DMS 273 treated with DMSO at 0.1 percent for 48 hours (cell line): ENCODE data around the gene ITSN1.

Source experiments
- DNase-seq: peaks from one replicate; lab custom pipeline; 2025; lab: John Stamatoyannopoulos, UW

The ITSN1 gene

GRCh38 chr21:33813832-33814365, 171.6 kb downstream of the ITSN1 start:
- no peak for DNase-seq

- DNase-seq = no peak
These were observed 172.9 kb downstream of the ITSN1 start for GRCh38 chr21:33815143-33815707.

GRCh38 chr21:33816174-33816573, 173.9 kb downstream of the ITSN1 start:
- DNase-seq = no peak

GRCh38 chr21:33817138-33817537, 174.8 kb downstream of the ITSN1 start:
- DNase-seq = no peak

GRCh38 chr21:33817663-33818451, 175.6 kb downstream of the ITSN1 start:
- no peak for DNase-seq

GRCh38 chr21:33820230-33820770, 178.0 kb downstream of the ITSN1 start:
- DNase-seq = no peak

GRCh38 chr21:33820798-33821197, 178.5 kb downstream of the ITSN1 start:
- no peak for DNase-seq

GRCh38 chr21:33821503-33822322, 179.4 kb downstream of the ITSN1 start:
- no peak for DNase-seq

GRCh38 chr21:33824156-33824941, 182.0 kb downstream of the ITSN1 start:
- DNase-seq = no peak

- no peak for DNase-seq
These were observed 183.1 kb downstream of the ITSN1 start for GRCh38 chr21:33825419-33825818.

GRCh38 chr21:33825915-33826314, 183.6 kb downstream of the ITSN1 start:
- DNase-seq = no peak

- DNase-seq = no peak
These were observed 185.8 kb downstream of the ITSN1 start for GRCh38 chr21:33828083-33828482.

- DNase-seq = no peak
These were observed 186.3 kb downstream of the ITSN1 start for GRCh38 chr21:33828577-33828976.

- DNase-seq = no peak
These were observed 187.5 kb downstream of the ITSN1 start for GRCh38 chr21:33829844-33830243.

GRCh38 chr21:33831962-33832659, 189.8 kb downstream of the ITSN1 start:
- no peak for DNase-seq

GRCh38 chr21:33834801-33835500, 192.7 kb downstream of the ITSN1 start:
- no peak for DNase-seq

- DNase-seq = no peak
These were observed 193.6 kb downstream of the ITSN1 start for GRCh38 chr21:33835920-33836319.

GRCh38 chr21:33836408-33836807, 194.1 kb downstream of the ITSN1 start:
- no peak for DNase-seq

GRCh38 chr21:33839167-33839716, 196.9 kb downstream of the ITSN1 start:
- DNase-seq = no peak

GRCh38 chr21:33839806-33840205, 197.5 kb downstream of the ITSN1 start:
- no peak for DNase-seq
